KOPT-K1 (cell line): Measurements from ENCODE around the gene SLC17A6.

Experiments
- H3K27ac ChIP-seq: fragments of 200-600 bp; sonication (generic); 2 replicates; pipeline ENCODE4 v1.5.1; 2016; ENCODE audit warnings: antibody characterized with exemption, mild to moderate bottlenecking, low read depth, low read length; ENCODE audit not compliant: poor library complexity, severe bottlenecking
- H3K36me3 ChIP-seq: fragments of 200-600 bp; sonication (generic); 2 replicates; pipeline ENCODE4 v1.5.1; 2017; ENCODE audit warnings: antibody characterized with exemption, mild to moderate bottlenecking, low read length, moderate library complexity; ENCODE audit not compliant: insufficient read depth
- H3K9me3 ChIP-seq: fragments of 200-600 bp; sonication (generic); 2 replicates; pipeline ENCODE4 v1.5.1; 2017; ENCODE audit warnings: antibody characterized with exemption, low read length, mild to moderate bottlenecking; ENCODE audit not compliant: insufficient read depth, poor library complexity, severe bottlenecking

Gene SLC17A6

GRCh38 chr11:22346282-22346681 lies 8.1 kb downstream of the SLC17A6 start:
- Histone ChIP-seq H3K36me3 (no peaks in the 10 kb centered on the region), H3K27ac (no peak overlapping the region), H3K9me3 (no peaks in the 10 kb centered on the region)

- H3K36me3 ChIP-seq, result no peaks in the 10 kb centered on the region
- H3K9me3 ChIP-seq, result no peaks in the 10 kb centered on the region
- no peak overlapping the region for H3K27ac ChIP-seq
These were observed 9.8 kb downstream of the SLC17A6 start for GRCh38 chr11:22347857-22348487.

DNA sequence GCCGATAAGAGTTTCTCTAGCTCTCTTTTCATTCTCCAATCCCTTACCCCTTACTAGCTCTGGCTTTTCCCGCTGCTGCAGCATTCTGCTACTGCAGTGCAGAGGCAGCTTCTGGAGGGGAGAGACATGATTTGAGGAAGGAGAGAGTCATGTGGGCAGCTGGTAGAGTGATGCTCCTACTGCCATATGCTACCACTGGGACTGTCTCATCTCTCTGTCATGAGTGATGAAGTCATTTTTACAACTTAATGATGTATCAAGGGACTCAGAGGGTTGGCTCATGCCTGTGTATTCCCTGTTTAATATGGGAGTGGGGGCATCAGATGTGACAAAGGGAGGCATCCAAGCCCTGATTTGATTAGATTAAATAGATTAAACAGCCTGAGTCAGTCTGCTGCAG lies 11.3 kb downstream of the SLC17A6 start:
- no peak overlapping the region for H3K27ac ChIP-seq
- no peaks in the 10 kb centered on the region for H3K9me3 ChIP-seq
- no peaks in the 10 kb centered on the region for H3K36me3 ChIP-seq

DNA sequence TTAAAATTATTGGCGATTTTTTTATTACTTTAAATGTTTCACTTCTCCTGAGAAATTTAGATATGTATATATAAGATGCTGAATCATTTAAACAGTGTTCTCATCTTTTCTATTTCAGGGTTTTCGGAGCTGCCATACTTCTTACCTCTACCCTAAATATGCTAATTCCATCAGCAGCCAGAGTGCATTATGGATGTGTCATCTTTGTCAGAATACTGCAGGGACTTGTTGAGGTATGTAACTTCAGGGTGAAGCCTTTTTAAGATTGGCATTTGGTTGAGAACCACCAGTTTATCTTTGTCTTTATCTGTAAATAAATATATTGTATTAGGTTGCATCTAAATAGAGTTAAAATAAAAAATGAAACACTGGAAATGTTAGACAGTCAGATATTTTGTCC lies 21.1 kb downstream of the SLC17A6 start:
- no peaks in the 10 kb centered on the region for H3K36me3 ChIP-seq

GRCh38 chr11:22371160-22371559 lies 33.0 kb downstream of the SLC17A6 start:
- H3K36me3 ChIP-seq, result no peaks in the 10 kb centered on the region
- H3K9me3 ChIP-seq, result no peaks in the 10 kb centered on the region
- H3K27ac ChIP-seq, result no peak overlapping the region

More for the DNA sequence above, 21.1 kb downstream of the SLC17A6 start:
- Histone ChIP-seq H3K27ac (no peak overlapping the region), H3K9me3 (no peaks in the 10 kb centered on the region)

GRCh38 chr11:22387126-22387525 lies 48.9 kb downstream of the SLC17A6 start:
- no peak overlapping the region for H3K27ac ChIP-seq
- no peaks in the 10 kb centered on the region for H3K9me3 ChIP-seq
- H3K36me3 ChIP-seq, result no peaks in the 10 kb centered on the region

- Histone ChIP-seq H3K9me3 (no peaks in the 10 kb centered on the region), H3K27ac (no peak overlapping the region), H3K36me3 (no peaks in the 10 kb centered on the region)
These were observed 51.5 kb downstream of the SLC17A6 start for GRCh38 chr11:22389526-22390282.

DNA sequence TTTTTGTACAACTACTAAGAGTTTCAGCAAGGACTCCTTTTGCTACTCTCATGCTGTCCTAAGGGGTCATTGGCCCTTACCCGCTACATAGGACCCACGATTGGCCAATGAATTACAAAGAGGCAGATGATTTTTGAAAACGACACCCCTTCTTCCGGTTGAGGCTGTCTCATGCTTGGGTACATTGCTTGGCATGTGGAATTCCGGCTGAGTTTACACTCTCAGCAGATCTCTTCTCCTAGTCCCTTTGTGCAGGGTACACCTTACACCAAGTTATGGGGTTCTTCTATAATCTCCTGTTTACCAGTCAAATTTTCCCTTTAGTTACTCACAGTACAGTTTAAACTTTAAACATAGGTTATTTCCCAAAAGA lies 52.1 kb downstream of the SLC17A6 start:
- H3K27ac ChIP-seq, result no peak overlapping the region
- H3K9me3 ChIP-seq, result no peaks in the 10 kb centered on the region
- no peaks in the 10 kb centered on the region for H3K36me3 ChIP-seq

- no peak overlapping the region for H3K27ac ChIP-seq
- no peaks in the 10 kb centered on the region for H3K36me3 ChIP-seq
- no peaks in the 10 kb centered on the region for H3K9me3 ChIP-seq
These were observed 54.4 kb downstream of the SLC17A6 start for GRCh38 chr11:22392561-22392960.

GRCh38 chr11:22405377-22405776 lies 67.2 kb downstream of the SLC17A6 start:
- Histone ChIP-seq H3K9me3 (no peaks in the 10 kb centered on the region), H3K27ac (no peak overlapping the region)

GRCh38 chr11:22407267-22407666 lies 69.1 kb downstream of the SLC17A6 start:
- Histone ChIP-seq H3K9me3 (no peaks in the 10 kb centered on the region), H3K36me3 (no peaks in the 10 kb centered on the region), H3K27ac (no peak overlapping the region)

More at GRCh38 chr11:22405377-22405776, 67.2 kb downstream of the SLC17A6 start:
- no peaks in the 10 kb centered on the region for H3K36me3 ChIP-seq

DNA sequence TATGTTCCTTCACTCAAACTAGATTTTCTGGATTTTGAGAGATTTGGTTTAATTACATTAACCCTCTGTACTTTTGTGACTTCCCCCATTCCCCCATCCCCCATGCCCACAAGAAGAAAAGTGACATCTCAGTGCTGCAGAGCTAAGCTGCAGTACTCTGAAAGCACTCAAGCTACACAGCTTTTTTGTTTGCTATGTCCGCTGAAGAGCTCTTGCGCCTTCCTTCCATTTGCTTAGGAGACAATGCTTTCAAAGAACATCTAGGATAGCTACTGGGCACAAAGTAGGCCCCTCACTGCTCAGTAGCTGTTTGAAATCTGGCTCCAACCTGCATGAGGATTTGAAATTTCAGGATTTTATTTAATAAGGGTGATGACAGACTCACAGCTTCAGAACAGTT lies 69.7 kb downstream of the SLC17A6 start:
- no peaks in the 10 kb centered on the region for H3K9me3 ChIP-seq
- H3K36me3 ChIP-seq, result no peaks in the 10 kb centered on the region
- H3K27ac ChIP-seq, result no peak overlapping the region

- H3K27ac ChIP-seq, result no peak overlapping the region
- H3K9me3 ChIP-seq, result no peaks in the 10 kb centered on the region
These were observed 77.3 kb downstream of the SLC17A6 start for GRCh38 chr11:22415476-22415875.

GRCh38 chr11:22416462-22416861 lies 78.3 kb downstream of the SLC17A6 start:
- no peaks in the 10 kb centered on the region for H3K9me3 ChIP-seq
- H3K36me3 ChIP-seq, result no peaks in the 10 kb centered on the region
- no peak overlapping the region for H3K27ac ChIP-seq

More at GRCh38 chr11:22415476-22415875, 77.3 kb downstream of the SLC17A6 start:
- no peaks in the 10 kb centered on the region for H3K36me3 ChIP-seq

DNA sequence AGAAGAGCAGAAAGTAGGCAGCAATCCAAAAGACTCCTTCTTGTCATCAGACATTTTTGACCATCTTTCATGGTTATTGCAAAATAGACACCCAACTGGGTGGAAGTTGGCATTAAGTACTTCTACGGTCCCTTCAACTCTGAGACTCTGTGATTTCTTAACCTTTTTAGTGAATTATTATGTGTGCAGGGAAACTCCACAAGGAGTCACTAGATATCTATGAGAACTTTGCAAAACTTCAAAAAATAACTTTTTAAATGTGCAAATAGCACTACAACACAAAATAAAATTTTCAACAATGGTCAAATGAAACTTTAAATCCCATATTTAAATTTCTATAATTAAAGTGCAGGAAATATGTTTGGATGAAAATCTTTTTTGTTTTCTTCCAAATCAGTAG lies 88.7 kb downstream of the SLC17A6 start:
- Histone ChIP-seq H3K27ac (no peak overlapping the region), H3K36me3 (no peaks in the 10 kb centered on the region), H3K9me3 (no peaks in the 10 kb centered on the region)
